Stimulated activated CD8-positive, alpha-beta memory T cell treated with anti-CD3 and anti-CD28 coated beads, Interleukin-15, amount 100 ng/mL, for 1 hour (primary cell): Measurements from ENCODE around the gene TOMM6.
"Not testable (repeated sequence)": the region's sequence is repeated elsewhere in the genome, so short reads cannot be mapped to it uniquely, and the experiment has no call there.

ENCODE experiments used
- DNase-seq: peaks from one replicate; pipeline ENCODE4 v3.0.0-alpha.2; 2020; ENCODE audit warnings: low read depth

TOMM6 gene

GRCh38 chr6:41785254-41785653, 2.2 kb upstream of the TOMM6 start:
- DNase-seq = no peak

DNA sequence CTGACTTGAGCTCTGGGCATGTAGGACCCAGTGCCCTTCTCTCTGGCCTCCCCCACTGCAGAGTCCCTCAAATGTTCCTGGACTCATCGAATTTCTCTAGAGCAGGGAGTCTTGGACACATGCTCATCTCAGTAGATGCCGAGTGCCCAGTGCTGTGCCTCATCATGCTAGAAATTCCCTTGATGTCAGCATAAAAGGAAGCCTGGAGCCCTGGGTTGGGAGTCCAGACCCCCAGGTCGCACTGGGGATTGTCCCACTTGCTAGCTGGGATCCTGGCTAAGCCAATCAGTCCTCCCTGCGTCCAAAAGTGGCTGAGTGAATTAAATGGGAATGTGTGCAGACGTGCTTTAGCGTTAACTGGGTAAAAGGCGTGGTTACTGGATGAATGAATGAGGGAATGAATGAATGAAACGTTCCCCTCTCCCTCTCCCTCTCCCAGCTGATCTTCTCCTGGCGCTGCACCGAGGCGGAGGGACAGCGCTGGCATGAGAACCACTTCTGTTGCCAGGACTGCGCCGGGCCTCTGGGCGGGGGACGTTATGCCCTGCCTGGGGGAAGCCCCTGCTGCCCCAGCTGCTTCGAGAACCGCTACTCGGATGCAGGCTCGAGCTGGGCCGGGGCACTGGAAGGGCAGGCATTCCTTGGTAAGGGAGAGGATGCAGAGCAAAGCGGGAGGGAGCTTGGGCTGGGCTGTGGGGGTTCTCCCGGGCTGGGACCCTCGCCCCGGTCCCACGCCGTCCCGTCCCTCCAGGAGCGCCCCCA, 1.6 kb upstream of the TOMM6 start:
- DNase-seq = no peak

DNA sequence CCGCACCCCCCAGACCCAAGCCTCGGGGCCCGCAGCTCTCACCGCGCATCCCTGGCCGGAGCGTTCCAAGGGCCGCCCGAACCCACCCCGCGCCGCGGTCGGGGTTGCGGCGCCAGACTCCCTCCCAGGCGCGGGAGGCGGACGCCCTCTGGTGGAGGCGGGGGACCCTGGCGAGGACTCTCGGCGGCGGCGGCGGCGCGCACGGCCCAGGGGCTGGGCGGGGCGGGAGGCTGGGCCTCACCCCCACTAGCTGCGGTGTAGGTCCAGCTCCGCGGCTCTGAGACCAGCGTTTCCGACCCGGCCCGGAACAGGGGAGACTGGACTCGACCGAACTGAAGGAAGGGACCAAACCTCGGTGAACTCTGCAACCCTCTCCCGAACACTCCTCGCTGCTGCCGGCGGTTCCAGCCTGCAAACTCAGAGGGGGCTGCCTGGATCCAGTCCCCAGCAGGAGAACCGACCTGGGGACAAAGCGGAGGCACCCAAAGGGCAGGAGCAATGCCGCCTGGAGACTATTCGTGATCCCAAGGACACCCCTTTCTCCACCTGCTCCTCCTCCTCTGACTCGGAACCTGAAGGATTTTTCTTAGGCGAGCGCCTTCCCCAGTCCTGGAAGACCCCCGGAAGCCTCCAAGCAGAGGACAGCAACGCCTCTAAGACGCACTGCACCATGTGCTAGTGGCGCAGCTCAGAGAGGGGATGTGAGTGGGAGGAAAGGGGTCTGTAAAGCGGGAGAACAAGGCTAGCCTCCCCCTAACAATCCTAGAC, 859 bp upstream of the TOMM6 start:
- DNase-seq = peak; percentile 69

DNA sequence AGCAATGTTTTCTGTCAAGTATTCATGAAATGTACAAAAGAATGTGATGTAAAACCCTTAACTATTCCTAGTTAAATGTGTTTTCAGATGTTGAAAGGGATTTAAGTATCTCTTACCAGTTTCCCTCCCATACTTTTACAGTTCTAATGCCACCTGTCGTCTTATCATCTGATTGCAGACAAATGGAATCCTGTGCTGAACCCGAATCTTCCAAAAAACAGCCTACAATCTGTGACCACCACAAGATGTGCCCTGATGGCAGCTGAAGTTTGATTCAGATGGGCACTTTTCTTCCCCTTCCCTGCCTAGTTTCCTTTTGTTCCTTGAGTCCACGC, 1.9 kb downstream of the TOMM6 start:
- DNase-seq = no peak

- no peak for DNase-seq
These were observed 2.6 kb downstream of the TOMM6 start for GRCh38 chr6:41790045-41790444.

GRCh38 chr6:41791305-41791704, 3.8 kb downstream of the TOMM6 start:
- no peak for DNase-seq

DNA sequence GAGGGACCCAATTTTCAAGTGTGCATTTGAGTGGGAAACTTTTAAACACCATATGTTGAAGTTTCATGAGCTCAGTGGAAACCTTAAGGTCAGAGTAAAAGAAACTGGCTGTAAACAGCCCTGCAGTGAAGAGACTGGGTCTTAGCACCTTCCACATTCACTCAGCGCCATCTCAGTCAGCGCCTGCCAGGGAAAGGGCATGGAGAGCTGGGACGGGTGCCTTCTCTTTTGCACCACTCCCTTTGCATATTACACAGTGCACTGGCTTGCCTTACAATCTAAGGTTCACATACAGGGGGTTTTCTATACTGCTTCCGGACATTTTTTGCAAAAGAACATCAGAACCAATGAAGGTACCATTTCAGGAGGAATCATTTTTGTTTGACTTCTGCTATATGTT, 4.5 kb downstream of the TOMM6 start:
- DNase-seq = no peak

DNA sequence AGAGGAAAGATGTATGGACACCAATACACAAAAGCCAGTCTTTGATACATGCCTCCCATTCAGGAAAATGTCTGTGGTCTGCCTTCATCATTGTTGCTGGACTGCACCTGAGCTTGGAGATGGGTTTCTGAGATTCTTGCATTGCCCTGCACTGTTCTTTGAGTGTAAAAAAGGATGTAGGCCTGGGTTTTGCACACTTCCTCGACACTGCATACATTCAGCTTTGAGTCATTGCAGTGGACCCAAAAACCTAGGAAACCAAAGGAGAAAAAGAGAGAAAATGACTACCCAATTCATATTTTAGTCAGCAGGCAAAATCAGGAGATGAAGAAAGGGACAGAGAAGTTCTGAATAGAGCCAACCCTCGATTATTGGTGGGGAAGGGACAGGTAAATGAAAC, 9.0 kb downstream of the TOMM6 start:
- no peak for DNase-seq

GRCh38 chr6:41798901-41799558, 11.5 kb downstream of the TOMM6 start:
- no peak for DNase-seq

DNA sequence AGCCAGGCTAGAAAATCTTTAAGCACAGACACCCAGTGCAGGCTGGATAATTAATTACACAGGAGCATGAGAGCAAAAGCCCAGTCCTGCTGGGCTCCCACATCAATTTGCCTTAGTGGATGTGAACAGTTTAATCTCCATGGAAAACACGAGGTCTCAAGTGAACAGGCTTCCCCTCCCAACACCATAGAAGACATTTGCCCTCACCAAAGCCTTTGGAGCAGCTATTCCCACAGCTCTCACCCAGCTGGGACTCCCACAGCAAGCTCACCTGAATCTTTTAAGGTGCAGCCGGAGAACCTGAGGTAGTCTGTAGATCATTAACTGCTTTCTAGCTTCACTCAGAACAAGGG, 12.0 kb downstream of the TOMM6 start:
- no peak for DNase-seq

GRCh38 chr6:41801380-41801779, 13.9 kb downstream of the TOMM6 start:
- DNase-seq = no peak

- DNase-seq = no peak
These were observed 18.6 kb downstream of the TOMM6 start for GRCh38 chr6:41805830-41806774.

GRCh38 chr6:41811095-41811494, 23.6 kb downstream of the TOMM6 start:
- no peak for DNase-seq

DNA sequence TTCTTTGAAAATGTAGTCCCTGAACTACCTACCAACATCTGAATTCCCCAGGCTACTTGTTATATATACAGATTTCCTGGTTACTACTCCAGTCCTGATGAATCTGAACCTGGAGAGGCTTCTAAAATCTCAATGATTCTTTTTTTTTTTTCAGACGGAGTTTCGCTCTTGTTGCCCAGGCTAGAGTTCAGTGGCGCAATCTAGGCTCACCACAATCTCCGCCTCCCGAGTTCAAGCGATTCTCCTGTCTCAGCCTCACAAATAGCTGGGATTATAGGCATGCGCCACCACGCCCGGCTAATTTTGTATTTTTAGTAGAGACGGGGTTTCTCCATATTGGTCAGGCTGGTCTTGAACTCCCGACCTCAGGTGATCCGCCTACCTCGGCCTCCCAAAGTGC, 24.5 kb downstream of the TOMM6 start:
- not testable (repeated sequence) for DNase-seq

GRCh38 chr6:41813469-41813868, 26.0 kb downstream of the TOMM6 start:
- DNase-seq = no peak

- DNase-seq = no peak
These were observed 26.5 kb downstream of the TOMM6 start for GRCh38 chr6:41813956-41814355.

GRCh38 chr6:41814629-41815028, 27.1 kb downstream of the TOMM6 start:
- DNase-seq = no peak

DNA sequence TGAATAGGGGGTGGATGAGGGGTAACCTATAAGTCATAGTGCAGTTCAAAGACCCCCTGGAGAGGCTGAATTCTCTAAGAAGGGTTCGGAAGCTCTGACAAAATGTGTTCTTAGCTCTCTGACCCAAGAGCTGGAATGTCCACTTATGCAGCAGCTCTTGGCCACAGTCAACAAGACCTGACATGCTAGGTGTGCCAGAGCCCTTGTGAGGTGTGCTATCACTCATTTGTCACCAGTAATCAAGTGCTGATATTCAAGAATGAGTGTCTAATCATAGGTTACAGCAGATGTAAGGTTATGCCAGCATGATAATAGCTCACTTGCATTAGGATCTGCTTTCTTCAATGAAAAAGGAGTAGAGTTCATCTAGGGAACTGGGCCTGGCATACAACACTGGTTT, 28.1 kb downstream of the TOMM6 start:
- DNase-seq = no peak

DNA sequence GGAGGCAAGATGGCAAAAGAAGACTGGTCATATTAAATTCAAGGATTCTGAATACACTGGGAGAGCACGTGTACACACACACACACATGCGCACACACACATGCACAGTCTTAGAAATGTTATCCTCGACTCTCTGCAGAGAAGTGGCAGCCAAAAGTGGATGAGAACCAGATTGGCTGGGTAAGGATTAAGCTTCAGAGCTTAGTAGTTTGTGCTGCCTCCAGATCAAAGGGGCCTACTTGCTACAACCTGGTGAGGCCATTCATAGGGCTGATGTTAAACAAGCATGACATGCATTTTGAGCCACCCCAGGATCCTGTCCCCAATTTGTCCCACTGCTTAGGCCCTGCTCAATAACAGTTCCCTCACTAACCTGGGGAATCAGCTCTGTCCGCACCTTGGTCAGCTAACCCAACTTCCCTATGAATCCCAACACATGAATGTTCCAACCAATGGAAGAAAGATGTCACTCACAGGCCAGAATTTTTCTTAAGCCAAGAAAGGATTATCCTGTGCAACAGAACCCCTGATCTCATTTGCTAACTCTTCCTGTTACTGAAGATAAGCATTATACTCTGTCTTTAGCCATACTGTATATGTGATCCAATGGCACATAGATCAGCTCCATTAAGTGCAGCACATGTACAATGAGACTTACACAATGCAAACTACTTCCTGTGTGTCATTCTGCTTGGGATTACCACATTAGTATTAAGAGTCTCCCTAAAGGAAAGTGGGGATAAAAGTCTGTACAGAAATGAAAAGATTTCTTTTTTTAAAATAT, 31.0 kb downstream of the TOMM6 start:
- no peak for DNase-seq

DNA sequence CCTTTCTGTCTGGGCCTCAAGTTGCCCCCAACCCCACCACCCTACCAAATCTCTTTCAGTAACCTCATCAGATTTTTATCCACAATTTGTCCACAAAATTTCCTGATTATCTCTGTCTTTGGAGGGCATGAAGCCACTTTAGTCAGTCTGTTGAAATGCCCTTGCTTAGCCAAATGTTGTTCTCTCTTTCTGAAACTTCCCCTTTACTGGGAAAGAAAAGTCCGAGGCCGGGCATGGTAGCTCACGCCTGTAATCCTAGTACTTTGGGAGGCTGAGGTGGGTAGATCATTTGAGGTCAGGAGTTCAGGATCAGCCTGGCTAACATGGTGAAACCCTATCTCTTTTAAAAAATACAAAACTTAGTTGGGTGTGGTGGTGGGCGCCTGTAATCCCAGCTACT, 33.8 kb downstream of the TOMM6 start:
- DNase-seq = no peak

DNA sequence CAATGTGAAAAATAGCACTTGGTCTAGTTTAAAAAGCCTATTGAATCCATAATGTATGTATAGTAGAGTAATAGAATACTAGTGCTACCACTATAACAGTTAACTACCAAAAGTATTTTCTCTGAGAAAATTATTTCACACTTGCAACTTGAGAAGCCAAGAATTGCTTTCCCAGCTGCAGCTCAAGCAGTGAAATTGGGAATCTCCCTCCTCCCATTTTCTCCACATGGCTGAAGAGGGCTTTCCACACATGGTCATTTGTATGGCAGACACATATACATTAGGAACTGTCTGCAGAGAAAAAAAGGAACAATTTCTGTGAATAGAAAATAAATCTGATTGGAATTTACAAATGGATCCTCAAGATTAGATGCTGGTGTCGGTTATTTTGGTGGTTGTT, 34.5 kb downstream of the TOMM6 start:
- no peak for DNase-seq
